ENCODE results near the gene PDE8B. TPM values are rescaled to one million over a fixed set of nuclear protein-coding genes. Genes with fewer than 3 reads are reported as not detected.

Gene PDE8B
- total RNA-seq, 1 donor from 2014 or later, result 0.18 TPM

- Histone ChIP-seq H3K9ac (ENCODE audit: low read length) (no peak overlapping the region), H3K4me1 (ENCODE audit: insufficient read depth, low read length) (no peaks in the 10 kb centered on the region), H3K36me3 (ENCODE audit: insufficient read depth, low read length) (no peaks in the 10 kb centered on the region), H3K79me2 (ENCODE audit: insufficient read depth, low read length) (no peaks in the 10 kb centered on the region), H3K27me3 (ENCODE audit: insufficient read depth, low read length) (no peaks in the 10 kb centered on the region), H3K9me3 (ENCODE audit: insufficient read depth, low read depth, low read length) (no peaks in the 10 kb centered on the region), H4K20me1 (ENCODE audit: insufficient read depth, low read length) (no peaks in the 10 kb centered on the region), H2AFZ (ENCODE audit: low read depth, low read length) (no peak overlapping the region), H3K4me2 (ENCODE audit: low read length) (no peak overlapping the region), H3K4me3 (ENCODE audit: insufficient read depth, low read depth, low read length) (no peak overlapping the region), H3K27ac (ENCODE audit: low read depth, low read length) (no peak overlapping the region)
- FAIRE-seq (no peak), DNase-seq (ENCODE audit: low read depth) (no peak)
- Mint-ChIP-seq H3K4me1 (ENCODE audit: low read depth, unreplicated experiment) (no peaks in the 10 kb centered on the region), H3K4me3 (ENCODE audit: unreplicated experiment) (no peak overlapping the region), H3K36me3 (ENCODE audit: low read depth, unreplicated experiment) (no peaks in the 10 kb centered on the region), H3K27ac (ENCODE audit: unreplicated experiment) (no peak overlapping the region), H3K9me3 (ENCODE audit: unreplicated experiment) (peaks cover 4% of the 10 kb centered on the region), H3K27me3 (ENCODE audit: low read depth, unreplicated experiment) (peaks cover 16% of the 10 kb centered on the region)
- TF ChIP-seq, protein P1, sequence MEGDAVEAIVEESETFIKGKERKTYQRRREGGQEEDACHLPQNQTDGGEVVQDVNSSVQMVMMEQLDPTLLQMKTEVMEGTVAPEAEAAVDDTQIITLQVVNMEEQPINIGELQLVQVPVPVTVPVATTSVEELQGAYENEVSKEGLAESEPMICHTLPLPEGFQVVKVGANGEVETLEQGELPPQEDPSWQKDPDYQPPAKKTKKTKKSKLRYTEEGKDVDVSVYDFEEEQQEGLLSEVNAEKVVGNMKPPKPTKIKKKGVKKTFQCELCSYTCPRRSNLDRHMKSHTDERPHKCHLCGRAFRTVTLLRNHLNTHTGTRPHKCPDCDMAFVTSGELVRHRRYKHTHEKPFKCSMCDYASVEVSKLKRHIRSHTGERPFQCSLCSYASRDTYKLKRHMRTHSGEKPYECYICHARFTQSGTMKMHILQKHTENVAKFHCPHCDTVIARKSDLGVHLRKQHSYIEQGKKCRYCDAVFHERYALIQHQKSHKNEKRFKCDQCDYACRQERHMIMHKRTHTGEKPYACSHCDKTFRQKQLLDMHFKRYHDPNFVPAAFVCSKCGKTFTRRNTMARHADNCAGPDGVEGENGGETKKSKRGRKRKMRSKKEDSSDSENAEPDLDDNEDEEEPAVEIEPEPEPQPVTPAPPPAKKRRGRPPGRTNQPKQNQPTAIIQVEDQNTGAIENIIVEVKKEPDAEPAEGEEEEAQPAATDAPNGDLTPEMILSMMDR (IDR thresholded peaks at IDR 0.05; ENCODE audit: insufficient read depth, low read depth, low read length), result no peak
- no peak for TF ChIP-seq EZH2 (IDR thresholded peaks at IDR 0.05; ENCODE audit: insufficient read depth, low read length)
These were observed 199.6 kb downstream of the PDE8B start for GRCh38 chr5:77409870-77410621.

DNA sequence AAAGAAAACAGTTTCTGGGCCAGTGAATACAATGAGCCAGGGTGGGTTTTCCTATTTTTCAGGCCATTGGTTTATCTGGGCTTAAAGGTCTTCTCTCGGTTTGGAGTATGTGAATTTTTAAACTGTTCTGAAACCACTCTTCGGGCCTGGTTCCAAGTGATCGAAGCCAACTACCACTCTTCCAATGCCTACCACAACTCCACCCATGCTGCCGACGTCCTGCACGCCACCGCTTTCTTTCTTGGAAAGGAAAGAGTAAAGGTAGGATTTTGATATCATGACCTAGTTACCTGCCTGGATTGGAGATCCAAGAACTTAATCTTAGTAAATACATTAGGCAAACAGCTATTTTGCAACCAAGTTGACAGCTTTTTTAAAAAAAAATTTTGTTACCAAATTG is 202.6 kb downstream of the PDE8B start:
- Histone ChIP-seq H3K4me1 (ENCODE audit: insufficient read depth, low read length) (peaks cover 3% of the 10 kb centered on the region), H3K9ac (ENCODE audit: low read length) (no peak overlapping the region), H3K4me2 (ENCODE audit: low read length) (no peak overlapping the region), H3K9me3 (ENCODE audit: insufficient read depth, low read depth, low read length) (no peaks in the 10 kb centered on the region), H3K79me2 (ENCODE audit: insufficient read depth, low read length) (no peaks in the 10 kb centered on the region), H3K27me3 (ENCODE audit: insufficient read depth, low read length) (no peaks in the 10 kb centered on the region), H3K36me3 (ENCODE audit: insufficient read depth, low read length) (no peaks in the 10 kb centered on the region), H3K4me3 (ENCODE audit: insufficient read depth, low read depth, low read length) (no peak overlapping the region), H3K27ac (ENCODE audit: low read depth, low read length) (no peak overlapping the region), H2AFZ (ENCODE audit: low read depth, low read length) (no peak overlapping the region), H4K20me1 (ENCODE audit: insufficient read depth, low read length) (no peaks in the 10 kb centered on the region)
- peaks cover 2% of the 10 kb centered on the region for H3K27me3 Mint-ChIP-seq (ENCODE audit: low read depth, unreplicated experiment)
- DNase-seq (ENCODE audit: low read depth) (no peak), FAIRE-seq (no peak)
- H3K36me3 Mint-ChIP-seq (ENCODE audit: low read depth, unreplicated experiment), result no peaks in the 10 kb centered on the region
- no peaks in the 10 kb centered on the region for H3K4me1 Mint-ChIP-seq (ENCODE audit: low read depth, unreplicated experiment)
- H3K9me3 Mint-ChIP-seq (ENCODE audit: unreplicated experiment), result peaks cover 2% of the 10 kb centered on the region
- no peak overlapping the region for H3K27ac Mint-ChIP-seq (ENCODE audit: unreplicated experiment)
- H3K4me3 Mint-ChIP-seq (ENCODE audit: unreplicated experiment), result no peak overlapping the region
- TF ChIP-seq EZH2 (IDR thresholded peaks at IDR 0.05; ENCODE audit: insufficient read depth, low read length), result no peak
- TF ChIP-seq, protein P1 (IDR thresholded peaks at IDR 0.05; ENCODE audit: insufficient read depth, low read depth, low read length), result no peak

- Histone ChIP-seq H4K20me1 (ENCODE audit: insufficient read depth, low read length) (no peaks in the 10 kb centered on the region), H3K27me3 (ENCODE audit: insufficient read depth, low read length) (no peaks in the 10 kb centered on the region), H3K36me3 (ENCODE audit: insufficient read depth, low read length) (no peaks in the 10 kb centered on the region), H3K9ac (ENCODE audit: low read length) (no peak overlapping the region), H3K4me1 (ENCODE audit: insufficient read depth, low read length) (peaks cover 9% of the 10 kb centered on the region), H3K4me3 (ENCODE audit: insufficient read depth, low read depth, low read length) (no peak overlapping the region), H3K9me3 (ENCODE audit: insufficient read depth, low read depth, low read length) (no peaks in the 10 kb centered on the region), H3K79me2 (ENCODE audit: insufficient read depth, low read length) (no peaks in the 10 kb centered on the region), H3K4me2 (ENCODE audit: low read length) (peak overlapping the region; percentile 45), H3K27ac (ENCODE audit: low read depth, low read length) (no peak overlapping the region), H2AFZ (ENCODE audit: low read depth, low read length) (no peak overlapping the region)
- FAIRE-seq (no peak), DNase-seq (ENCODE audit: low read depth) (no peak)
- Mint-ChIP-seq H3K4me3 (ENCODE audit: unreplicated experiment) (no peak overlapping the region), H3K9me3 (ENCODE audit: unreplicated experiment) (peaks cover 3% of the 10 kb centered on the region), H3K27ac (ENCODE audit: unreplicated experiment) (no peak overlapping the region), H3K36me3 (ENCODE audit: low read depth, unreplicated experiment) (no peaks in the 10 kb centered on the region), H3K4me1 (ENCODE audit: low read depth, unreplicated experiment) (peaks cover 5% of the 10 kb centered on the region), H3K27me3 (ENCODE audit: low read depth, unreplicated experiment) (no peaks in the 10 kb centered on the region)
- TF ChIP-seq EZH2 (IDR thresholded peaks at IDR 0.05; ENCODE audit: insufficient read depth, low read length), result no peak
- TF ChIP-seq, protein P1 (IDR thresholded peaks at IDR 0.05; ENCODE audit: insufficient read depth, low read depth, low read length), result no peak
These were observed 207.7 kb downstream of the PDE8B start for GRCh38 chr5:77418162-77418561.
